Nucleus accumbens (tissue), 56 donors: Measurements from ENCODE around the gene OTOP1.
"Not testable (repeated sequence)": the region's sequence is repeated elsewhere in the genome, so short reads cannot be mapped to it uniquely, and the experiment has no call there.

ENCODE experiments used
- DNase-seq, 56 donors: peaks; one replicate each; lab custom pipeline; 2025; lab: John Stamatoyannopoulos, UW

The OTOP1 gene

GRCh38 chr4:4226606-4227438 lies at the start of gene OTOP1:
TSS of gene OTOP1 (minus strand) at chr4:4226929. CDS start at chr4:4226864, 65 bp downstream.
- DNase-seq = no peak

GRCh38 chr4:4274226-4274625 lies 47.5 kb upstream of the OTOP1 start:
- no peak for DNase-seq

- DNase-seq = no peak
Observed at GRCh38 chr4:4271912-4272311, 45.2 kb upstream of the OTOP1 start.

- DNase-seq = no peak
Observed at GRCh38 chr4:4270529-4270928, 43.8 kb upstream of the OTOP1 start.

- DNase-seq = no peak
Observed at GRCh38 chr4:4269856-4270255, 43.1 kb upstream of the OTOP1 start.

GRCh38 chr4:4269331-4269731 lies 42.6 kb upstream of the OTOP1 start:
- DNase-seq = no peak

- DNase-seq = no peak
Observed at GRCh38 chr4:4268776-4269175, 42.0 kb upstream of the OTOP1 start.

- peak in 1 of 56 donors; percentile 18 for DNase-seq
Observed at GRCh38 chr4:4267981-4268380, 41.3 kb upstream of the OTOP1 start.

GRCh38 chr4:4260185-4260751 lies 33.5 kb upstream of the OTOP1 start:
- no peak for DNase-seq

GRCh38 chr4:4259484-4260100 lies 32.9 kb upstream of the OTOP1 start:
- DNase-seq = no peak

GRCh38 chr4:4257705-4258104 lies 31.0 kb upstream of the OTOP1 start:
- DNase-seq = not testable (repeated sequence)

GRCh38 chr4:4256799-4257198 lies 30.1 kb upstream of the OTOP1 start:
- peak in 9 of 56 donors; percentile 3 to 38 (median 13) for DNase-seq

- DNase-seq = peak in 51 of 56 donors; percentile 7 to 83 (median 59)
Observed at GRCh38 chr4:4254666-4255065, 27.9 kb upstream of the OTOP1 start.

GRCh38 chr4:4254199-4254598 lies 27.5 kb upstream of the OTOP1 start:
- DNase-seq = peak in 7 of 56 donors; percentile 7 to 40 (median 30)

GRCh38 chr4:4249866-4250265 lies 23.1 kb upstream of the OTOP1 start:
- DNase-seq = no peak

GRCh38 chr4:4249342-4249741 lies 22.6 kb upstream of the OTOP1 start:
- peak in 1 of 56 donors; percentile 2 for DNase-seq

GRCh38 chr4:4248885-4249203 lies 22.1 kb upstream of the OTOP1 start:
- peak in 2 of 56 donors; percentile 12 to 36 for DNase-seq

GRCh38 chr4:4248029-4248884 lies 21.5 kb upstream of the OTOP1 start, which contains the start of gene TMEM128:
TSS of gene TMEM128 (minus strand) at chr4:4248223. CDS start at chr4:4248202, 21 bp downstream.
- peak; percentile 57 to 97 (median 91) for DNase-seq

GRCh38 chr4:4247696-4248028 lies 20.9 kb upstream of the OTOP1 start:
- no peak for DNase-seq

- DNase-seq = no peak
Observed at GRCh38 chr4:4245172-4245571, 18.4 kb upstream of the OTOP1 start.

- DNase-seq = peak in 5 of 56 donors; percentile 2 to 17 (median 6)
Observed at GRCh38 chr4:4239551-4239950, 12.8 kb upstream of the OTOP1 start.
